ENCODE data around the gene MYT1. TPM values are rescaled to one million over a fixed set of nuclear protein-coding genes. Genes with fewer than 3 reads are reported as not detected.
"Not testable (repeated sequence)": the region's sequence is repeated elsewhere in the genome, so short reads cannot be mapped to it uniquely, and the experiment has no call there.

MYT1 gene
- polyA plus RNA-seq, 1 donor: 2.6 TPM

- no peak overlapping the region for H3K4me3 ChIP-seq (ENCODE audit: low read length)
- no peaks in the 10 kb centered on the region for H3K27me3 ChIP-seq (ENCODE audit: control insufficient read depth, insufficient read depth, low read length)
- no peaks in the 10 kb centered on the region for H3K9me3 ChIP-seq (ENCODE audit: control insufficient read depth, low read depth, low read length)
- H3K4me1 ChIP-seq (ENCODE audit: control insufficient read depth, insufficient read depth, low read length): peaks cover 3% of the 10 kb centered on the region
- H3K36me3 ChIP-seq (ENCODE audit: control insufficient read depth, insufficient read depth, low read length): peaks cover 11% of the 10 kb centered on the region
- DNase-seq: no peak
- no peak overlapping the region for H3K27ac ChIP-seq (ENCODE audit: low read length)
- WGBS (ENCODE audit: insufficient coverage, low lambda C conversion rate): no CpG with 5 or more reads among the region's 4 CpGs
Observed at GRCh38 chr20:64278317-64278681, 114.0 kb downstream of the MYT1 start.

GRCh38 chr20:64279826-64280459 lies 115.7 kb downstream of the MYT1 start:
- no CpG with 5 or more reads among the region's 7 CpGs for WGBS (ENCODE audit: insufficient coverage, low lambda C conversion rate)
- no peaks in the 10 kb centered on the region for H3K27me3 ChIP-seq (ENCODE audit: control insufficient read depth, insufficient read depth, low read length)

GRCh38 chr20:64280460-64280843 lies 116.2 kb downstream of the MYT1 start:
- no peak for DNase-seq
- Histone ChIP-seq H3K27ac (ENCODE audit: low read length) (no peak overlapping the region), H3K36me3 (ENCODE audit: control insufficient read depth, insufficient read depth, low read length) (peaks cover 2% of the 10 kb centered on the region), H3K4me3 (ENCODE audit: low read length) (no peak overlapping the region), H3K27me3 (ENCODE audit: control insufficient read depth, insufficient read depth, low read length) (no peaks in the 10 kb centered on the region), H3K9me3 (ENCODE audit: control insufficient read depth, low read depth, low read length) (peaks cover under 1% of the 10 kb centered on the region), H3K4me1 (ENCODE audit: control insufficient read depth, insufficient read depth, low read length) (peaks cover 3% of the 10 kb centered on the region)
- no CpG with 5 or more reads among the region's 3 CpGs for WGBS (ENCODE audit: insufficient coverage, low lambda C conversion rate)

More at GRCh38 chr20:64279826-64280459, 115.7 kb downstream of the MYT1 start:
- Histone ChIP-seq H3K9me3 (ENCODE audit: control insufficient read depth, low read depth, low read length) (no peaks in the 10 kb centered on the region), H3K4me1 (ENCODE audit: control insufficient read depth, insufficient read depth, low read length) (peaks cover 3% of the 10 kb centered on the region), H3K27ac (ENCODE audit: low read length) (no peak overlapping the region), H3K4me3 (ENCODE audit: low read length) (no peak overlapping the region), H3K36me3 (ENCODE audit: control insufficient read depth, insufficient read depth, low read length) (peaks cover 2% of the 10 kb centered on the region)
- DNase-seq: peak in 1 of 2 donors; percentile 27

- no peak for DNase-seq
- Histone ChIP-seq H3K27me3 (ENCODE audit: control insufficient read depth, insufficient read depth, low read length) (no peaks in the 10 kb centered on the region), H3K9me3 (ENCODE audit: control insufficient read depth, low read depth, low read length) (peaks cover 18% of the 10 kb centered on the region), H3K36me3 (ENCODE audit: control insufficient read depth, insufficient read depth, low read length) (no peaks in the 10 kb centered on the region), H3K4me3 (ENCODE audit: low read length) (no peak overlapping the region), H3K4me1 (ENCODE audit: control insufficient read depth, insufficient read depth, low read length) (peaks cover 3% of the 10 kb centered on the region), H3K27ac (ENCODE audit: low read length) (no peak overlapping the region)
- 40% methylated on average over 1 of the region's 4 CpGs for WGBS (ENCODE audit: insufficient coverage, low lambda C conversion rate)
Observed at GRCh38 chr20:64283646-64284045, 119.4 kb downstream of the MYT1 start.

- peaks cover 18% of the 10 kb centered on the region for H3K9me3 ChIP-seq (ENCODE audit: control insufficient read depth, low read depth, low read length)
- DNase-seq: peak in 1 of 2 donors; percentile 9
- not testable (repeated sequence) for H3K36me3 ChIP-seq (ENCODE audit: control insufficient read depth, insufficient read depth, low read length); H3K4me3 ChIP-seq (ENCODE audit: low read length); H3K27ac ChIP-seq (ENCODE audit: low read length); H3K4me1 ChIP-seq (ENCODE audit: control insufficient read depth, insufficient read depth, low read length); H3K27me3 ChIP-seq (ENCODE audit: control insufficient read depth, insufficient read depth, low read length)
- WGBS (ENCODE audit: insufficient coverage, low lambda C conversion rate): no CpG with 5 or more reads among the region's 46 CpGs
Observed at GRCh38 chr20:64285579-64286446, 121.6 kb downstream of the MYT1 start.

GRCh38 chr20:64286447-64287263 lies 122.4 kb downstream of the MYT1 start:
- no CpG with 5 or more reads among the region's 30 CpGs for WGBS (ENCODE audit: insufficient coverage, low lambda C conversion rate)
- H3K27me3 ChIP-seq (ENCODE audit: control insufficient read depth, insufficient read depth, low read length); H3K36me3 ChIP-seq (ENCODE audit: control insufficient read depth, insufficient read depth, low read length); H3K4me1 ChIP-seq (ENCODE audit: control insufficient read depth, insufficient read depth, low read length); DNase-seq; H3K4me3 ChIP-seq (ENCODE audit: low read length); H3K27ac ChIP-seq (ENCODE audit: low read length): not testable (repeated sequence)
- H3K9me3 ChIP-seq (ENCODE audit: control insufficient read depth, low read depth, low read length): peaks cover 18% of the 10 kb centered on the region

- H3K36me3 ChIP-seq (ENCODE audit: control insufficient read depth, insufficient read depth, low read length); H3K4me3 ChIP-seq (ENCODE audit: low read length); H3K27ac ChIP-seq (ENCODE audit: low read length); DNase-seq; H3K4me1 ChIP-seq (ENCODE audit: control insufficient read depth, insufficient read depth, low read length); H3K27me3 ChIP-seq (ENCODE audit: control insufficient read depth, insufficient read depth, low read length): not testable (repeated sequence)
- no CpG with 5 or more reads among the region's 3 CpGs for WGBS (ENCODE audit: insufficient coverage, low lambda C conversion rate)
- H3K9me3 ChIP-seq (ENCODE audit: control insufficient read depth, low read depth, low read length): peaks cover 18% of the 10 kb centered on the region
Observed at GRCh38 chr20:64287264-64287590, 123.0 kb downstream of the MYT1 start.

Other genes with a start within 250 kb of the MYT1 start
- 54.2 TPM for gene UCKL1, start 208.0 kb upstream of the MYT1 start, polyA plus RNA-seq
- gene ZNF512B, start 194.5 kb upstream of the MYT1 start, polyA plus RNA-seq: 8.1 TPM
- 5.0 TPM for gene SAMD10, start 184.8 kb upstream of the MYT1 start, polyA plus RNA-seq
- 59.7 TPM for gene PRPF6, start 183.3 kb upstream of the MYT1 start, polyA plus RNA-seq
- gene C20orf204, start 128.3 kb upstream of the MYT1 start, polyA plus RNA-seq: 1.2 TPM
- gene SOX18, start 114.8 kb upstream of the MYT1 start, polyA plus RNA-seq: 5.3 TPM
- gene TCEA2, start 101.3 kb upstream of the MYT1 start, polyA plus RNA-seq: 32.6 TPM
- gene RGS19, start 84.9 kb upstream of the MYT1 start, polyA plus RNA-seq: 5.9 TPM
- gene OPRL1, start 84.4 kb upstream of the MYT1 start, polyA plus RNA-seq: 0.81 TPM
- 0.19 TPM for gene LKAAEAR1, start 80.1 kb upstream of the MYT1 start, polyA plus RNA-seq
- gene NPBWR2, start 56.9 kb upstream of the MYT1 start, polyA plus RNA-seq: not detected
- gene PCMTD2, start 91.3 kb downstream of the MYT1 start, polyA plus RNA-seq: 83.8 TPM

Data from large intestine (tissue), 3 donors.